ENCODE results near the gene EHBP1L1.

DNA sequence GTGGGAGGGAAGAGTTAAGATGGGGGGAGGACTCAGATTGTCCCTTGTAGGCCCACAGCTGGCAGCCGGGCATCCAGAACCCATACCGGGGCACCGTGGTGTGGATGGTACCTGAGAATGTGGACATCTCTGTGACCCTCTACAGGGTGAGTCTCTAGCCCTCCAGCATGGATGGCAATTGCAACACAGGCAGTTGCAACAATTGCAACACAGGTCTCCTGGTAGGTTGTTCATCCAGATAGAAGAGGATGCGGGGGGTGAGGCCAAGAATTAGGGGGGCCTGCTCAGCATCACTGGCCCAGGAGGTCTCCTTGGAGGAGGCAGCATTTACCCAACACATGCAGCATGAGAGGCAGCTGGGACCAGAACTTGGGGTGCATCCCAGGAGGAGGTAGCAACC is 3.4 kb downstream of the EHBP1L1 start:
- no peak for TF ChIP-seq POLR2A (IDR thresholded peaks at IDR 0.05; ENCODE audit: control extremely low read depth in 1 of 2, low read depth in 2 of 2, low read length in 2 of 2)
- no peak for TF ChIP-seq TAF1 (IDR thresholded peaks at IDR 0.05; ENCODE audit: low read depth, low read length)
- TF ChIP-seq, protein P1, sequence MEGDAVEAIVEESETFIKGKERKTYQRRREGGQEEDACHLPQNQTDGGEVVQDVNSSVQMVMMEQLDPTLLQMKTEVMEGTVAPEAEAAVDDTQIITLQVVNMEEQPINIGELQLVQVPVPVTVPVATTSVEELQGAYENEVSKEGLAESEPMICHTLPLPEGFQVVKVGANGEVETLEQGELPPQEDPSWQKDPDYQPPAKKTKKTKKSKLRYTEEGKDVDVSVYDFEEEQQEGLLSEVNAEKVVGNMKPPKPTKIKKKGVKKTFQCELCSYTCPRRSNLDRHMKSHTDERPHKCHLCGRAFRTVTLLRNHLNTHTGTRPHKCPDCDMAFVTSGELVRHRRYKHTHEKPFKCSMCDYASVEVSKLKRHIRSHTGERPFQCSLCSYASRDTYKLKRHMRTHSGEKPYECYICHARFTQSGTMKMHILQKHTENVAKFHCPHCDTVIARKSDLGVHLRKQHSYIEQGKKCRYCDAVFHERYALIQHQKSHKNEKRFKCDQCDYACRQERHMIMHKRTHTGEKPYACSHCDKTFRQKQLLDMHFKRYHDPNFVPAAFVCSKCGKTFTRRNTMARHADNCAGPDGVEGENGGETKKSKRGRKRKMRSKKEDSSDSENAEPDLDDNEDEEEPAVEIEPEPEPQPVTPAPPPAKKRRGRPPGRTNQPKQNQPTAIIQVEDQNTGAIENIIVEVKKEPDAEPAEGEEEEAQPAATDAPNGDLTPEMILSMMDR (IDR thresholded peaks at IDR 0.05; ENCODE audit: control extremely low read depth in 1 of 3, insufficient read depth in 1 of 3, low read depth in 1 of 3, low read length in 3 of 3), result no peak
- TF ChIP-seq RXRA (IDR thresholded peaks at IDR 0.05; ENCODE audit: insufficient read depth, low read depth, low read length), result no peak
- TF ChIP-seq RAD21 (IDR thresholded peaks at IDR 0.05 in 1 of 2, conservative IDR thresholded peaks at IDR 0.05 in 1 of 2; ENCODE audit: low read depth in 2 of 2, low read length in 2 of 2), result no peak
- TF ChIP-seq GABPA (IDR thresholded peaks at IDR 0.05; ENCODE audit: borderline replicate concordance, insufficient read depth, low read length), result no peak
- TF ChIP-seq RBBP5 (IDR thresholded peaks at IDR 0.05; ENCODE audit: borderline replicate concordance, low read depth, low read length), result no peak
- TF ChIP-seq ASH2L (IDR thresholded peaks at IDR 0.05; ENCODE audit: low read length), result no peak
- TF ChIP-seq MAFK (IDR thresholded peaks at IDR 0.05; ENCODE audit: low read depth, low read length), result no peak
- TF ChIP-seq ATF2 (IDR thresholded peaks at IDR 0.05; ENCODE audit: low read length), result no peak
- TF ChIP-seq JUND (IDR thresholded peaks at IDR 0.05; ENCODE audit: low read length), result no peak
